PFSK-1 (cell line): ENCODE measurements around the gene IFNA4. TPM values are rescaled to one million over a fixed set of nuclear protein-coding genes. Genes with fewer than 3 reads are reported as not detected.
"Not testable (repeated sequence)": the region's sequence is repeated elsewhere in the genome, so short reads cannot be mapped to it uniquely, and the experiment has no call there.

Source experiments
- FOXP2 ChIP-seq: optimal IDR thresholded peaks from 2 replicates; pipeline ENCODE3; 2011; ENCODE audit warnings: borderline replicate concordance, control low read depth, inconsistent platforms; ENCODE audit not compliant: insufficient read depth; ENCODE audit errors: extremely low read length, extremely low read depth
- POLR2AphosphoS5 ChIP-seq: IDR thresholded peaks from 2 replicates; pipeline ENCODE4 v1.6.1; 2012; ENCODE audit warnings: low read depth, mild to moderate bottlenecking, control low read depth, low read length, moderate library complexity
- SIN3A ChIP-seq: IDR thresholded peaks from 2 replicates; pipeline ENCODE4 v1.6.1; 2012; ENCODE audit warnings: mild to moderate bottlenecking, low read length, moderate library complexity, borderline replicate concordance; ENCODE audit not compliant: insufficient read depth
- TAF1 ChIP-seq: IDR thresholded peaks from 2 replicates; pipeline ENCODE4 v1.6.1; 2012; ENCODE audit warnings: low read length, control low read depth, borderline replicate concordance; ENCODE audit not compliant: insufficient read depth
- polyA plus RNA-seq: library from polyadenylated mRNA; unstranded; fragments of >200 nt; gene quantifications from one replicate; pipeline ENCODE4 v1.2.1, GENCODE V29; 2012; ENCODE audit warnings: low read depth, missing spikeins; ENCODE audit not compliant: insufficient read length
- TF ChIP-seq, protein P1 (sequence below), 2 experiments: IDR thresholded peaks; 2 replicates each; pipeline versions ENCODE4 v1.6.1 to v1.8.0; 2011 to 2012; ENCODE audit warnings: low read depth in 2 of 2, low read length in 2 of 2, control low read depth in 1 of 2, inconsistent platforms in 1 of 2, mild to moderate bottlenecking in 1 of 2, moderate library complexity in 1 of 2; ENCODE audit not compliant: insufficient read depth in 1 of 2

IFNA4 gene
- not detected for polyA plus RNA-seq

DNA sequence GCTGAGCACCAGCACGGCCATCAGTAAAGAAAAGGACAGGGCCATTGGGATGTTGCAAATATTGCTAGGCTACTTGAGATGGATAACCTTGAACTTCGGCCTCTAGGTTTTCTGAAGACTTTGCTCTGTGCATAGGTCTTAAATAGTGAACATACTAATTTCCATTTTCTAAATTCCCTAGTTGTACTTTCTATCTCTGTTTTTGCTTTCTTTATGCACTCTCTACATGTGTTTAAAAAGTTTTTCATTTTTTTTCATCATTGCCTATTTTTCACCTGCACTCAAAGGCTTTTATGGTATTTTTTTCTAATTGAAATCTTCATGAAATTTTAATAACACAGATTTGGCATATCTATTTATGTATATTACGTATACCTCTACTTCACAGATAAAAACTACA lies at the start of gene IFNA4:
Gene IFNA4 (minus strand): TSS at position 101 of the 400 bp plus-strand sequence. CDS start 56 bp downstream, at position 45.
- not testable (repeated sequence) for TF ChIP-seq POLR2AphosphoS5, SIN3A
- TF ChIP-seq, protein P1, sequence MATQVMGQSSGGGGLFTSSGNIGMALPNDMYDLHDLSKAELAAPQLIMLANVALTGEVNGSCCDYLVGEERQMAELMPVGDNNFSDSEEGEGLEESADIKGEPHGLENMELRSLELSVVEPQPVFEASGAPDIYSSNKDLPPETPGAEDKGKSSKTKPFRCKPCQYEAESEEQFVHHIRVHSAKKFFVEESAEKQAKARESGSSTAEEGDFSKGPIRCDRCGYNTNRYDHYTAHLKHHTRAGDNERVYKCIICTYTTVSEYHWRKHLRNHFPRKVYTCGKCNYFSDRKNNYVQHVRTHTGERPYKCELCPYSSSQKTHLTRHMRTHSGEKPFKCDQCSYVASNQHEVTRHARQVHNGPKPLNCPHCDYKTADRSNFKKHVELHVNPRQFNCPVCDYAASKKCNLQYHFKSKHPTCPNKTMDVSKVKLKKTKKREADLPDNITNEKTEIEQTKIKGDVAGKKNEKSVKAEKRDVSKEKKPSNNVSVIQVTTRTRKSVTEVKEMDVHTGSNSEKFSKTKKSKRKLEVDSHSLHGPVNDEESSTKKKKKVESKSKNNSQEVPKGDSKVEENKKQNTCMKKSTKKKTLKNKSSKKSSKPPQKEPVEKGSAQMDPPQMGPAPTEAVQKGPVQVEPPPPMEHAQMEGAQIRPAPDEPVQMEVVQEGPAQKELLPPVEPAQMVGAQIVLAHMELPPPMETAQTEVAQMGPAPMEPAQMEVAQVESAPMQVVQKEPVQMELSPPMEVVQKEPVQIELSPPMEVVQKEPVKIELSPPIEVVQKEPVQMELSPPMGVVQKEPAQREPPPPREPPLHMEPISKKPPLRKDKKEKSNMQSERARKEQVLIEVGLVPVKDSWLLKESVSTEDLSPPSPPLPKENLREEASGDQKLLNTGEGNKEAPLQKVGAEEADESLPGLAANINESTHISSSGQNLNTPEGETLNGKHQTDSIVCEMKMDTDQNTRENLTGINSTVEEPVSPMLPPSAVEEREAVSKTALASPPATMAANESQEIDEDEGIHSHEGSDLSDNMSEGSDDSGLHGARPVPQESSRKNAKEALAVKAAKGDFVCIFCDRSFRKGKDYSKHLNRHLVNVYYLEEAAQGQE (IDR thresholded peaks at IDR 0.05; ENCODE audit: insufficient read depth in 1 of 2, low read depth in 2 of 2, low read length in 2 of 2), result not testable (repeated sequence)

- TF ChIP-seq POLR2AphosphoS5 (no peak), TAF1 (no peak)
Measured at GRCh38 chr9:21234153-21234687, 46.8 kb upstream of the IFNA4 start.

- no peak for TF ChIP-seq FOXP2
- TF ChIP-seq, protein P1 (IDR thresholded peaks at IDR 0.05; ENCODE audit: insufficient read depth in 1 of 2, low read depth in 2 of 2, low read length in 2 of 2), result no peak
- no peak for TF ChIP-seq SIN3A
- no peak for TF ChIP-seq TAF1
- TF ChIP-seq POLR2AphosphoS5, result no peak
Measured at GRCh38 chr9:21233258-21233657, 45.9 kb upstream of the IFNA4 start.

GRCh38 chr9:21228122-21228521 lies 40.7 kb upstream of the IFNA4 start, which contains the start of gene IFNA17:
TSS of gene IFNA17 (minus strand) at chr9:21228222. CDS start at chr9:21228173, 49 bp downstream.
- TF ChIP-seq, protein P1 (IDR thresholded peaks at IDR 0.05; ENCODE audit: insufficient read depth in 1 of 2, low read depth in 2 of 2, low read length in 2 of 2), result no peak
- TF ChIP-seq POLR2AphosphoS5 (no peak), FOXP2 (no peak), SIN3A (no peak), TAF1 (no peak)

GRCh38 chr9:21217211-21217610 lies 29.8 kb upstream of the IFNA4 start, which contains the start of gene IFNA16:
TSS of gene IFNA16 (minus strand) at chr9:21217311. CDS start at chr9:21217305, 6 bp downstream.
- not testable (repeated sequence) for TF ChIP-seq SIN3A, TAF1
- TF ChIP-seq, protein P1 (IDR thresholded peaks at IDR 0.05; ENCODE audit: insufficient read depth in 1 of 2, low read depth in 2 of 2, low read length in 2 of 2), result not testable (repeated sequence)
